WI38 (cell line): ENCODE data around the gene ADARB1.

Experiments
- H3K4me3 ChIP-seq: 2 replicates; pipeline ENCODE4 v1.5.1; 2011; ENCODE audit warnings: low read depth, mild to moderate bottlenecking, control low read depth, low read length
- CTCF ChIP-seq: IDR thresholded peaks from 2 replicates; pipeline ENCODE4 v1.5.1; 2012; ENCODE audit warnings: low read depth, mild to moderate bottlenecking, control low read depth, low read length

The ADARB1 gene

GRCh38 chr21:45156459-45156858, 82.1 kb downstream of the ADARB1 start:
- no peak overlapping the region for H3K4me3 ChIP-seq

GRCh38 chr21:45157932-45158331, 83.6 kb downstream of the ADARB1 start:
- H3K4me3 ChIP-seq, result no peak overlapping the region
- TF ChIP-seq CTCF, result no peak

More at GRCh38 chr21:45156459-45156858, 82.1 kb downstream of the ADARB1 start:
- no peak for TF ChIP-seq CTCF

- no peak for TF ChIP-seq CTCF
- no peak overlapping the region for H3K4me3 ChIP-seq
Measured at GRCh38 chr21:45158491-45159423, 84.4 kb downstream of the ADARB1 start.

- no peak overlapping the region for H3K4me3 ChIP-seq
- TF ChIP-seq CTCF, result no peak
Measured at GRCh38 chr21:45160198-45160597, 85.8 kb downstream of the ADARB1 start.

- H3K4me3 ChIP-seq, result no peak overlapping the region
- no peak for TF ChIP-seq CTCF
Measured at GRCh38 chr21:45161038-45161945, 86.9 kb downstream of the ADARB1 start.

- no peak for TF ChIP-seq CTCF
Measured at GRCh38 chr21:45162115-45162514, 87.7 kb downstream of the ADARB1 start.

More at GRCh38 chr21:45162115-45162514, 87.7 kb downstream of the ADARB1 start:
- no peak overlapping the region for H3K4me3 ChIP-seq
